COLO829 (cell line): ENCODE data around the gene MAB21L3.
A peak's percentile ranks its signal among the peaks of the same experiment; 100 is the strongest.

Experiments
- DNase-seq: peaks from one replicate; pipeline ENCODE4 v3.0.0; 2012; ENCODE audit warnings: low spot score

MAB21L3 gene

DNA sequence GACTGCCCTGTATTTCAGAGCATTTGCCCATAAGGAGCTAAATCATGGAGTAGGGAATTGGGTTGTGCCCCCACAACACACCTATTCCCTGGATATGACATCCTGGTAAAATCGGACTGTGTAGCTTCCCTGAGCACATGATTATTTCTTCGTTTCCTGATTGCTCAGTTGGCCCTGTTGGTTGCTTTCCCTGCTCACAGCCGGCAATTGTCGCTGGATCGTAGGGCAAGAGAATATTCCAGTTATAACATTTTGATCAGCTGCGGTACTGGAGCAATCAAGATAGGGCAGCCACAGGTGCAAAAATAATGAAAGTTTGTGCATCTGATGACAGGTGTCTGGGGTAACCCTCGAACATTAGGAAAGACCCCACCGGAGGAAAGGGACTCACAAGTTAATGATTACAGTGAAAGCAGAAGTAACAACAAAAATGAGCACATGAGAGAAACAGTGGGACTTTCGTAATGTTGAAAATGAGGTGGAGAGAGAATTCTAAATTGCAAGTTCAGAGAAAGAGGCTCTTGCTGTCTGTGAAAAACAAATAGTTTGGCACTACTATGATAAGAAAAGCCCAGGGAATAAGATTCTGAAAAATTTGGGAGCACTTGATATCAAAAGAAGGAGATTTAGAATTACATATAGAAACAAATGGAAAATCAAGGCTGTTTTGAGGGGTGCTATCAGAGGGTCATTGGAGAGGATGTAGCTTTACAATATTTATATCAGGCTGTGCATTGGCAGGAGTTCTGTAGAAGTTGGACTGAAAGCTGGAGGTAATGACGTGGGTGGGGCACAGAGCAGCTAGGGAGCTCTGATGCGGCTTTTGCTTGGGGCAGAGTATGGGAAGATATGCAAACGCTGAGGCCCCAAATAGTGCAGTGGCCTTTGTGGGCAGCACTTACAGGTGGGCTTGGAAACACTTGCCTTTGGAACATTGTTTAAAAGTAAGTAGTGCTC, at the start of gene MAB21L3:
Gene MAB21L3, plus strand, starts transcription at position 833 of the 957 bp plus-strand sequence. CDS start 1,217 bp downstream, outside the sequence.
- DNase-seq = no peak

DNA sequence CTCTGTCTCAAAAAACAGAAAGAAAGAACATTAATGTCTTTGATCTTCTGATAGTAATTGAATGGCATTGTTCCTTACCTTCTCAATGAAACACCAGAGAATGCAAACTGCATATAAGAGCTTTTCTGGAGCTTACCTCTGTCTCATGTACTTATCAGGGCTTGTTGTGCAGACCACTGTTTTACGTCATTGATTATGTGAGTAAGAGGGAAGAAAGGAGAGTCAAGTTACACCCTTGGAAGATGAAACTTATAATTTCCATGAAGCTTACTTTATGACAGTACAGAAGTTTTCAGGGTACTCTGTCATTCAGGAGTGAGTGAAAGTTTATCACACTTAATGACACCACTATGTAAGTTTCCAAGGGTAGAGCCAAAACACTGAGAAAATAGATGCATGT, 49.0 kb upstream of the MAB21L3 start:
- DNase-seq = no peak

GRCh38 chr1:116064616-116065015, 46.6 kb upstream of the MAB21L3 start:
- no peak for DNase-seq

- no peak for DNase-seq
These were observed 44.2 kb upstream of the MAB21L3 start for GRCh38 chr1:116066868-116067565.

- no peak for DNase-seq
These were observed 43.7 kb upstream of the MAB21L3 start for GRCh38 chr1:116067566-116067890.

- DNase-seq = no peak
These were observed 35.6 kb upstream of the MAB21L3 start for GRCh38 chr1:116075575-116075974.

- no peak for DNase-seq
These were observed 35.2 kb upstream of the MAB21L3 start for GRCh38 chr1:116075990-116076389.

- peak; percentile 35 for DNase-seq
These were observed 34.4 kb upstream of the MAB21L3 start for GRCh38 chr1:116076831-116077230.

DNA sequence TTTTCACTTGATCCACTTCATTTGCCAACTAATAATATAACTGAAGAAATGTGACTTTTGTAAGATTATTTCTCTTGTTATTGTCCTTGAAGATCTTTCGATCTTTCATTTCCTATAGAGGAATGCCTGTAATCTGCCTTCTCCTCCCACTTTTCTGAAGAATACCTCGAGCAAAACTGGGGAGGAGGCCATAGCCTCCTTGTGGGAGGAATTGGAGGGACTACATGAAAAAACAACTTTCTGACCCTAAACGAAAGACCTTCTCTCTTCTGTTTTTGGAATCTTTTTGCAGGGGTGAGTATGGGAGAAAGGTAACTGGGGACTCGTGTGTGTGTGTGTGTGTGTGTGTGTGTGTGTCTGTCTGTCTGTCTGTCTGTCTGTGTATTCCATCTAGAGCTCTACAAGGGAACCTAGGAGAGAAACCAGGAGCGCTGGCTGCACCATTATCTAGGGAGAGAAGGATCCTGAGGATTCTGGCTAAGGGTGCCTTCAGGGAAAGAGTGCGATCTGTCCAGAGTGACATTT, 32.4 kb upstream of the MAB21L3 start:
- no peak for DNase-seq

- DNase-seq = no peak
These were observed 23.6 kb upstream of the MAB21L3 start for GRCh38 chr1:116087628-116088027.

GRCh38 chr1:116089870-116090269, 21.3 kb upstream of the MAB21L3 start:
- no peak for DNase-seq

GRCh38 chr1:116091083-116091482, 20.1 kb upstream of the MAB21L3 start:
- no peak for DNase-seq

DNA sequence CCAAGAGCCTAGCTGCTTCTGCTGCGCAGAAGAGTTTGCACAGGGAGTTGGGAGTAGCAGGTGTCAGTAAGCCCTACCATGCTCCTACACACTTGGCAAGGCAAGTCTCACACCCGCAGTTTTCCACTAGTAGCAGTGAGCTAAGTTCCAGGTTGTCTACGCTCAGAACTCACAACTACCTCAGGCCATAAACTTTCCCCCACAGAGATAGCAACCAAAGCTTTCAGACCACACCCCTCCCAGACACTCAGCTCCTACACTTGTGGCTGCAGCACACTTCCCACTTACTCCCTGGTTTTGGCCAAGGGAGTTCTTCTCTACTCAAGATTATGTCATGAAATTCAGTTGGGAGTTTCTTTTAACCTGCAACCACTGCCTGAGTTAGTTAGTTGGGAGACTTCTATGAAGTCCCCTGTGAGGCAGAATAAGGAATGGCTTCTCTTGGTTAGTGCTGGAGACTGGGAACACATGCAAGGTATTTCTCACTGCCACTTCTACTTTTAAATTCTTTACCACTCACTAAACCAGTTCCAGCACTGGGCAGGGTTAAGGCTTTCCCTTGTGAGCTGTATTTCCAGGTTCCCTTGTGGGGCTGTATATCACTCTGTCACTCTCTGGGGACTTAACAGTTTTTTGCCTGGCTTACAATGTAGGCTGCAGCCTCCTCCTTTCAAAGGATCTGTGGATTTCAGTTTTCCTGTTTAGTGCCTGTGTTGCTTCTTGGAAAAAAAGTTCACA, 18.3 kb upstream of the MAB21L3 start:
- DNase-seq = no peak

DNA sequence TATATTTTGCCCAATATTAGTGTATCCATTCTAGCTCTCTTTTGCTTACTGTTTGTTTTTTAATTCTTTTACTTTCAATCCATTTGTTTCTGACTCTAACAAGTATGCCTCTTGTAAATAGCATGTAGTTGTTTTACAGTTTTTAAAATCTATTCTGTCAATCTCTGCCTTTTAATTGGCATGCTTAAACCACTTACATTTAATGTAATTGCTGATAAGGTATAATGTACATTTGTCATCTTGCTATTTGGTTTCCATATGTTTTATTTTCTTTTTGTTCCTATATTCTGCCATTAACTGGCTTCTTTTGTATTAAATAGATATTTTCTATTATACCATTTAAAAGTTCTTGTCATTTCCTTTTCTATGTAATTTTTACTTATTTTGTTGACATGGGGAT, 16.2 kb upstream of the MAB21L3 start:
- no peak for DNase-seq

DNA sequence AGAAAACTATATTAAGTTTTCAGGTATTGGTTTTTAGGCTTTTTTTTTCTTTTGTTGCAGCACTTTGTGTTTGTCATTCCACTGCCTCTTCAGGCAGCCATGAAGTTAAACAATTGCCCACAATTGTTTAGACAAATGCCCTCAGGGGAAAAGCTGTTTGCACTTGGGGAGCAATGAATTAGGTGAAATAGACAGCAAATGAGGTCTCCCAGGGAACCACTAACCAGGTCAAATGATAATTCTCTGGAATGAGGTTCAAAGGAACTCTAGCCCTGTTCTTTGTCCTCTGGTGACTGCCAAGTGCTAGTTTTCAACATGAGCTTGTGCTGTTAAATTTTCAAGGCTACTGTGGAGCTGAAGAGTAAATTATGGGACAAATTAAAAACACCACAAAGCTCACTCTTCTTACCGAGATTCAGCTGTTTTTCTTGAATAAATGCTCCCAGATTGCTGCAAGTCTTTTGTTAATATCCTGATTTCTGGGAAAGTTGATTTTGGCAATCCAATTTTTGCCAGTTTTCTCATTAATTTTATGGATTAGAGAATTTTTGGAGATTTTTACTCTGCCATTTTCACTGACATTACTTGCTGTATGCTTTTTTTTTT, 15.1 kb upstream of the MAB21L3 start:
- no peak for DNase-seq

DNA sequence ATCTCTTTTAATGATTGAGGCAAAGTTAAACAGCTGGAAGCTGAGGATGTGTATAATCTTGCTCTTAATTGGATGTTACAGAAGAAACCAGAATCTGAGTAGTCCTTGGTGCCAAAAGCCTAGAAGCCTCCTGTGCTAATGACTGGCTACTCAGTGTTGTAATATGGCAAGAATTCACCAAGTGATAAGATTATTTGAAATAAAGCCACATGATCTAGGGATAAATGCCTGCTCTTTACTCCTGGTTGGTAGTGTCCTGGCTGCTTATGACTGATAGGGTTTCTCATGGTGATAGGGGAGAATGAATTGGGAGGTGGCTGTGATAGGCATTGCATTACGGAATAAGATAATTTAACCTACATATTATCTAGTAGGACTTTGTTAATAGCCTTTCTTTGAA, 13.6 kb upstream of the MAB21L3 start:
- DNase-seq = no peak

DNA sequence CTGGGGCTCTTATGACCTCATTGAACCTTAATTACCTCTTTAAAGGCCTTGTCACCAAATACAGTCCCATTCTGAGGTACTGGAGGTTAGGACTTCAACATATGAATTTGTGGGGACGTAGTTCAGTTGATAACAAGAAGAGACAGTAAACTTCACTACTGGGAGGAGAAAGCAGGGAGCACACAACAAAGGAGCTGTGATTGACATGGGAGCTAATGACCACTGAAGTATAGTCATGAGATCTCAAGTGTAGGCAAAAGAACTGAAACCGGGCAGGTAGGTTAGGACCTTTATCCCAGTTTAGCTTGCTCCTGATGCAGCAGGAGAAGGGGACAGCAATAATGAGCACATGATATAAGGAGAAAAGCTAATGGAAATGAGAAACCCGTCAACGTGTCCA, 11.8 kb upstream of the MAB21L3 start:
- no peak for DNase-seq

- no peak for DNase-seq
These were observed 11.3 kb upstream of the MAB21L3 start for GRCh38 chr1:116099919-116100318.

- DNase-seq = no peak
These were observed 6.5 kb upstream of the MAB21L3 start for GRCh38 chr1:116104667-116105066.

GRCh38 chr1:116105996-116106395, 5.2 kb upstream of the MAB21L3 start:
- no peak for DNase-seq

- no peak for DNase-seq
These were observed 4.6 kb upstream of the MAB21L3 start for GRCh38 chr1:116106646-116107045.

- no peak for DNase-seq
These were observed 3.8 kb upstream of the MAB21L3 start for GRCh38 chr1:116107371-116107770.
